ENCODE measurements around the gene ABHD14A. TPM values are rescaled to one million over a fixed set of nuclear protein-coding genes. Genes with fewer than 3 reads are reported as not detected.
"Not testable (repeated sequence)": the region's sequence is repeated elsewhere in the genome, so short reads cannot be mapped to it uniquely, and the experiment has no call there.

The ABHD14A gene
- total and polyA plus RNA-seq, 4 experiments from 2014 or later = 23.7 to 136 (median 60.0) TPM

DNA sequence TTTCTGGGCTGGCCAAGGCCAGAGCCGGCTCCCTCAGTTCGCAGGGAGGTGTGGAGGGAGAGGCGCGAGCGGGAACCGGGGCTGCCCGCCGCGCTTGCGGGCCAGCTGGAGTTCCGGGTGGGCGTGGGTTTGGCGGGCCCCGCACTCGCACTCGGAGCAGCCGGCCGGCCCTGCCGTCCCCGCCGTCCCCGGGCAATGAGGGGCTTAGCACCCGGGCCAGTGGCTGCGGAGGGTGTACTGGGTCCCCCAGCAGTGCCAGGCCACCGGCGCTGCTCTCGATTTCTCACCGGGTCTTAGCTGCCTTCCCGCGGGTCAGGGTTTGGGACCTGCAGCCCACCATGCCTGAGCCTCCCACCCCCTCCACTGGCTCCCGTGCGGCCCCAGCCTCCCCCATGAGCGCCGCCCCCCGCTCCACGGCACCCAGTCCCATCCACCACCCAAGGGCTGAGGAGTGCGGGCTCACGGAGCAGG, 15.7 kb downstream of the ABHD14A start:
- DNase-seq; H3K27ac Mint-ChIP-seq; H3K27me3 Mint-ChIP-seq; H3K4me3 ChIP-seq (ENCODE audit: low read length in 2 of 2); H3K4me3 Mint-ChIP-seq; H3K27me3 ChIP-seq (ENCODE audit: insufficient read depth, low read length); H3K9me3 ChIP-seq (ENCODE audit: control insufficient read depth in 1 of 2, low read length in 2 of 2); H3K9me3 Mint-ChIP-seq; intact Hi-C loops (cut with micrococcal nuclease); H3K27ac ChIP-seq (ENCODE audit: low read depth, low read length): not testable (repeated sequence)
- Histone ChIP-seq H3K36me3 (ENCODE audit: insufficient read depth, low read length) (peaks cover 19% of the 10 kb centered on the region), H3K4me1 (ENCODE audit: insufficient read depth, low read length) (peaks cover 28% of the 10 kb centered on the region)
- Mint-ChIP-seq H3K36me3 (peaks cover 21 to 29% of the 10 kb centered on the region in 2 donors), H3K4me1 (peaks cover 12 to 40% (median 24%) of the 10 kb centered on the region in 4 donors)
- POLR2A ChIA-PET (ENCODE audit: partially characterized antibody) = interaction anchor here (2.9 kb wide), 1 partner anchor 8 kb away, joined by 23 read pairs; the partner anchor contains the start of gene ACY1
- CTCF ChIA-PET (ENCODE audit: partially characterized antibody) = interaction anchor here (5.9 kb wide), 1 partner anchor 7 kb away, joined by 29 read pairs; the partner anchor contains the start of gene ACY1

DNA sequence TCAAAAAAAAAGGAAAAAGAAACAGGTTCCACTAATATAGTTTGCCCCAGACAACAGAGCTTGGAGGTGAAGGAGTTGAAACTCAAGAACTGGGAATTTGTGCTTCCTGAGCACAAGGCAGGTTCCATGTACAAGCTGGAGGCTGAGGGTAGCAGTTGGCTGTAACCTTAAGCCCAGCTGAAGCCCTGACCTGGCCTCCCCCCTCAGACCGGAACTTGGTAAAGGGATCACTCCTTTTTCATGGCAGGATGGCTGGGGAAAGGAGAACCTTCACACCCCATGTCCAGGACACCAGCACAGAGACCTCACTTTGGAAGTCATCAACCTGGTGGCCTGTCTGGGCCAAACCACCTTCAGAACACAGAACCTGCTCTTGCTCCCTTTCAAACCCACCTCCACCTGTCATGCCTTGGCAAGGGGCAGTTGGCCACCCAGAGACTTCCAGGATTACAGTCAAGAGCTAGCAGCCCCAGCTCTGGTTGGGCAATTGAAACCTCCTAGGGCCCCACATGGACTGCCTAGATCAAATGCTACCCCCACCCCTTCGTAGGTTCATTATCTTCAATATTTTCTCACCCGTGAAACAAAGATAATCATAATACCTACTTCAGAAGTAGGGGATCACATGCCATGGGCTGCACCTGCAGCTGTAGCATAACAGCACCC, 17.3 kb downstream of the ABHD14A start:
- Mint-ChIP-seq H3K4me1 (peaks cover 16 to 45% (median 29%) of the 10 kb centered on the region in 4 donors), H3K9me3 (no peaks in the 10 kb centered on the region), H3K27ac (peak overlapping the region in 3 of 7 donors; percentile 50 to 99 (median 52)), H3K27me3 (no peaks in the 10 kb centered on the region), H3K36me3 (peaks cover 23 to 32% of the 10 kb centered on the region in 2 donors), H3K4me3 (no peak overlapping the region)
- Histone ChIP-seq H3K27me3 (ENCODE audit: insufficient read depth, low read length) (no peaks in the 10 kb centered on the region), H3K9me3 (ENCODE audit: control insufficient read depth in 1 of 2, low read length in 2 of 2) (no peaks in the 10 kb centered on the region), H3K27ac (ENCODE audit: low read depth, low read length) (no peak overlapping the region), H3K36me3 (ENCODE audit: insufficient read depth, low read length) (peaks cover 19% of the 10 kb centered on the region), H3K4me3 (ENCODE audit: low read length in 2 of 2) (no peak overlapping the region), H3K4me1 (ENCODE audit: insufficient read depth, low read length) (peaks cover 30% of the 10 kb centered on the region)
- ChIA-PET CTCF (ENCODE audit: partially characterized antibody) (interaction anchor here (1.2 to 5.9 kb wide), 2 partner anchors 9 kb away, joined by 3 to 29 read pairs; partner anchors contain the start of gene ACY1), POLR2A (ENCODE audit: partially characterized antibody) (interaction anchor here (0.6 to 2.9 kb wide), 4 partner anchors 10 to 156 kb away, joined by 3 to 23 read pairs (median 8); partner anchors contain the start of genes ABHD14A, ABHD14B and ACY1)
- DNase-seq = no peak
- intact Hi-C loops (cut with micrococcal nuclease) = no loop called here

DNA sequence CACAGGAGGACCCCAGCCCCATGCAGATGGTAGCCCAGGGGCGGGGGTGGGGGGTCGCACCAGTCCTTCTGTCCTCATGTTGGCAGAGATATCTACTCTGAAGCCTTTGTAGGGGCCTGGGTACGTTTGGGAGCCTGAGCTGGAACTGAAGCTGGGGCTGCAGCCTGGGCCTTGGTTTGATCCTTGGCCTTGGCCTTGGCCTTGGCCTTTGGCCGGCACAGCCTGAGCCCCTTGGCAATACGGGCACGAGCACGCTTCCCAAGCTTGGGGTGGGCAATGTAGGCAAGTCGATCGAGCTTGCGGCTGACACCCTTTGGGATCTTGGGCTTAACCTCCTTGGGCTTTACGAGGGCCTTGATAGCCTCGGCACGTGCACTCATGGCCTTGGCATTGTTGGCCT, 18.8 kb downstream of the ABHD14A start:
- POLR2A ChIA-PET (ENCODE audit: partially characterized antibody) = interaction anchor here (2.7 to 3.3 kb wide), 2 partner anchors 10 to 19 kb away, joined by 53 to 59 read pairs; partner anchors contain the start of genes ABHD14A, ABHD14B and ACY1
- peaks cover 23 to 32% of the 10 kb centered on the region in 2 donors for H3K36me3 Mint-ChIP-seq
- peak overlapping the region in 4 of 8 donors; percentile 26 to 55 (median 42) for H3K4me3 Mint-ChIP-seq
- H3K27ac Mint-ChIP-seq = peak overlapping the region in 4 of 7 donors; percentile 63 to 100 (median 89)
- H3K36me3 ChIP-seq (ENCODE audit: insufficient read depth, low read length) = peaks cover 19% of the 10 kb centered on the region
- intact Hi-C loops (cut with micrococcal nuclease); H3K9me3 ChIP-seq (ENCODE audit: control insufficient read depth in 1 of 2, low read length in 2 of 2); H3K4me3 ChIP-seq (ENCODE audit: low read length in 2 of 2); DNase-seq; H3K27me3 Mint-ChIP-seq; H3K9me3 Mint-ChIP-seq; H3K27me3 ChIP-seq (ENCODE audit: insufficient read depth, low read length): not testable (repeated sequence)
- CTCF ChIA-PET (ENCODE audit: partially characterized antibody) = interaction anchor here (1.2 to 5.9 kb wide), 4 partner anchors 8 to 149 kb away, joined by 3 to 29 read pairs (median 16); partner anchors contain the start of genes ABHD14A, ABHD14B and ACY1
- peaks cover 30% of the 10 kb centered on the region for H3K4me1 ChIP-seq (ENCODE audit: insufficient read depth, low read length)
- H3K27ac ChIP-seq (ENCODE audit: low read depth, low read length) = peak overlapping the region; percentile 91
- peaks cover 16 to 45% (median 29%) of the 10 kb centered on the region in 4 donors for H3K4me1 Mint-ChIP-seq

DNA sequence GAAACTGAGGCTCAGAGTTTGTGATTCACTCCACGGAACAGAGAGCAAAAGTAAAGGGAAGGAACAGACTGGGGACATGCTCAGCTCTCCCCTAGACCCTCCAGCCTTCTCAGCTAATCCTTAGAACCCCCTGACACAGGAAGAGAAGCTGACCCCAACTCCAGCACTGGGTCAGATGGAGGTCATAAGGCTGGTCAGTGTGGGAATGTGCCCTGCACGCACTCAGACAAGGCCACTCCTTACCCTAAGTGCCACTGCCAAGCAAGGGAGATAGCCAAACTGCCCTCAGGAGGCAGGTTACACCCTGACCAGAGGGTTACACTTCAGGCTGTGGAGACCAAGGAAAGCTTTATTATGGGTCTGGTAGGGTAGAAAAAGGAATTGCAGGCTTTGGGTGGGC, 19.7 kb downstream of the ABHD14A start:
- peak overlapping the region; percentile 94 to 95 for H3K4me3 ChIP-seq (ENCODE audit: low read length in 2 of 2)
- ChIA-PET POLR2A (ENCODE audit: partially characterized antibody) (interaction anchor here (1.7 to 3.3 kb wide), 7 partner anchors 11 to 323 kb away, joined by 4 to 59 read pairs (median 31); partner anchors contain the start of genes ABHD14A, ABHD14B, ACY1 and DUSP7), CTCF (ENCODE audit: partially characterized antibody) (interaction anchor here (2.1 to 5.9 kb wide), 4 partner anchors 11 to 148 kb away, joined by 9 to 29 read pairs (median 16); partner anchors contain the start of genes ABHD14A, ABHD14B, ACY1 and PARP3)

DNA sequence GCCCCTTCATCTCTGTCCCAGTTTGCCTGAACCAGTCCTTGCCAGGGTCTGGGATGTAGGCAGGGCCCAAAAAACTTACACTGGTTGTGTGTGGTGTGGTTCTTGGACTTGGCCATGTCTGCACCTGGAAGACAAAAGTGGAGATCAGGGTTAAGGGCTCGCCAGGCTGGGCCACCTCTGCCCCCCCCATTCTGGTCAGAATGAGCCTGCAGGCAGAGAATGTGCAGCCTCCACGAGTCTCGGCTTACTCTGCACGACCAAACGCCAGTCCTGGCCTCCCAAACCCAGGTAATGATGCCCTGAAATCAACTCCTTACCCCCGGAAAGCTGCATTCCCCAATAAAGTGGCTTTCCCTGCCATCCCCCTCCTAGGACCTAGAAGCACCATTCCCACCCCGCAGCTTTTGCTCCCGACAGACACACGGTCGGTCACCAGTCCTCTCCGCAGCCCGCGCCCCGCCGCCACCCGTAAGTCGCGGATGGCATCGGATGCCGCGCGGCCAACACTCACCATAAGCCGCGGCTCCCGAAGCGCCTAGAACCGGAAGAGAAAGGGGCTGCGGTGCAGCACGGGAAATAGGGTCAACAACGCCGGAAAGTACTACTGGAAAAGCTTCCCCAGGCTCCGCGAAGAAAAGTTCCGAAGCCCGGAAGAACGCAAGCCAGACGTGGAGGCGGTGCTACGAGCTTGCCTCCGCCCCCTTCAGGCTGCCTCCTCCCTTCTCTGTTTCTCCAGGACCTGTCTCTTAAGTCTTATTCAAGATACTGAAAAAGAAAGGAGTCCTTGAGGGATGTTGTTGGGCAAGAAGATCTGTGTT, 20.7 kb downstream of the ABHD14A start, which contains the start of gene RPL29:
RPL29 (minus strand) TSS at position 550 of the 818 bp plus-strand sequence; CDS start at position 116, 434 bp downstream.
- H3K36me3 ChIP-seq (ENCODE audit: insufficient read depth, low read length) = peaks cover 19% of the 10 kb centered on the region
- peak within 1 kb of the TSS; percentile 91 for H3K27ac ChIP-seq (ENCODE audit: low read depth, low read length)
- POLR2A ChIA-PET (ENCODE audit: partially characterized antibody) = interaction anchor here (0.7 to 3.3 kb wide), 20 partner anchors 9 to 540 kb away, joined by 3 to 59 read pairs (median 4); partner anchors contain the start of genes ABHD14A, ABHD14B, ACY1 and DUSP7
- intact Hi-C loops (cut with micrococcal nuclease) = loop anchor here (1.0 to 5.0 kb wide), 4 partner anchors 21 to 493 kb away; partner anchors contain the start of genes ABHD14B, DCAF1, PARP3 and POC1A
- Mint-ChIP-seq H3K9me3 (no peaks in the 10 kb centered on the region), H3K27ac (peak within 1 kb of the TSS; percentile 99 to 100 (median 100)), H3K27me3 (no peaks in the 10 kb centered on the region), H3K4me3 (peak within 1 kb of the TSS; percentile 99 to 100 (median 100)), H3K4me1 (peaks cover 16 to 45% (median 29%) of the 10 kb centered on the region in 4 donors), H3K36me3 (peaks cover 23 to 32% of the 10 kb centered on the region in 2 donors)
- peak within 1 kb of the TSS; percentile 94 to 95 for H3K4me3 ChIP-seq (ENCODE audit: low read length in 2 of 2)
- DNase-seq = peak; percentile 91 to 94 (median 94)
- no peaks in the 10 kb centered on the region for H3K27me3 ChIP-seq (ENCODE audit: insufficient read depth, low read length)
- CTCF ChIA-PET (ENCODE audit: partially characterized antibody) = interaction anchor here (0.9 to 5.9 kb wide), 8 partner anchors 12 to 149 kb away, joined by 3 to 29 read pairs (median 8); partner anchors contain the start of genes ABHD14A, ABHD14B, ACY1 and DUSP7
- H3K4me1 ChIP-seq (ENCODE audit: insufficient read depth, low read length) = peaks cover 30% of the 10 kb centered on the region
- no peaks in the 10 kb centered on the region for H3K9me3 ChIP-seq (ENCODE audit: control insufficient read depth in 1 of 2, low read length in 2 of 2)

More for the DNA sequence above, 19.7 kb downstream of the ABHD14A start:
- peaks cover 23 to 32% of the 10 kb centered on the region in 2 donors for H3K36me3 Mint-ChIP-seq
- Histone ChIP-seq H3K4me1 (ENCODE audit: insufficient read depth, low read length) (peaks cover 30% of the 10 kb centered on the region), H3K27ac (ENCODE audit: low read depth, low read length) (peak overlapping the region; percentile 91), H3K36me3 (ENCODE audit: insufficient read depth, low read length) (peaks cover 19% of the 10 kb centered on the region), H3K9me3 (ENCODE audit: control insufficient read depth in 1 of 2, low read length in 2 of 2) (no peaks in the 10 kb centered on the region), H3K27me3 (ENCODE audit: insufficient read depth, low read length) (no peaks in the 10 kb centered on the region)
- peaks cover 16 to 45% (median 29%) of the 10 kb centered on the region in 4 donors for H3K4me1 Mint-ChIP-seq
- no peaks in the 10 kb centered on the region for H3K9me3 Mint-ChIP-seq
- H3K27ac Mint-ChIP-seq = peak overlapping the region; percentile 99 to 100 (median 100)
- peak overlapping the region; percentile 99 to 100 (median 100) for H3K4me3 Mint-ChIP-seq
- no peaks in the 10 kb centered on the region for H3K27me3 Mint-ChIP-seq
- DNase-seq = no peak
- intact Hi-C loops (cut with micrococcal nuclease) = no loop called here

DNA sequence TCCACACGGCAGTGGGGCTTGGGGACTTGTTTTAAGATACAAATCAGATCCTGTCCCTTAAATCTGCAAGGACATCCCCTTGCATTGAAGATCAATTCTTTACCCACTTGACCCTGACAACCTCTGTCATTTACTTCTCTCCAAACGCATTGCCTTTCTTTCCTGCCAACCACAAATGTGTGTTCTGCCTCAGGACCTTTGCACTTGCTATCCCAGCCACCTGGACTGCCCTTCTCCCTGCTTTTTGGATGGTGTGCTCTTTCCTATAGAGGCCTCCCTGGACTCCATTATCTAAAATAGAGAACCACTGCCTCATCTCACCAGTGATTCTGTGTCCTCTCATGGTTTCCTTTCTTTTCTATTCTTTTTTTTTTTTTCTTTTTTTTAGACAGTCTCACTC, 22.3 kb downstream of the ABHD14A start:
- peaks cover 19 to 29% of the 10 kb centered on the region in 2 donors for H3K36me3 Mint-ChIP-seq
- H3K4me3 Mint-ChIP-seq = peak overlapping the region; percentile 21 to 81 (median 60)
- H3K4me1 ChIP-seq (ENCODE audit: insufficient read depth, low read length) = peaks cover 41% of the 10 kb centered on the region
- no peaks in the 10 kb centered on the region for H3K9me3 ChIP-seq (ENCODE audit: control insufficient read depth in 1 of 2, low read length in 2 of 2)
- no peak overlapping the region for H3K4me3 ChIP-seq (ENCODE audit: low read length in 2 of 2)
- intact Hi-C loops (cut with micrococcal nuclease) = loop anchor here (5.0 kb wide), 1 partner anchor 495 kb away; the partner anchor contains the start of gene DCAF1
- no peak overlapping the region for H3K27ac ChIP-seq (ENCODE audit: low read depth, low read length)
- no peaks in the 10 kb centered on the region for H3K27me3 ChIP-seq (ENCODE audit: insufficient read depth, low read length)
- H3K27me3 Mint-ChIP-seq = no peaks in the 10 kb centered on the region
- H3K4me1 Mint-ChIP-seq = peaks cover 17 to 42% (median 31%) of the 10 kb centered on the region in 4 donors
- no peaks in the 10 kb centered on the region for H3K9me3 Mint-ChIP-seq
- ChIA-PET POLR2A (ENCODE audit: partially characterized antibody) (no interaction called here), CTCF (ENCODE audit: partially characterized antibody) (interaction anchor here (1.0 to 1.3 kb wide), 2 partner anchors 14 to 59 kb away, joined by 3 to 5 read pairs; partner anchors contain the start of genes ACY1 and DUSP7)
- H3K27ac Mint-ChIP-seq = peak overlapping the region in 5 of 7 donors; percentile 4 to 85 (median 66)
- DNase-seq = no peak
- peaks cover 19% of the 10 kb centered on the region for H3K36me3 ChIP-seq (ENCODE audit: insufficient read depth, low read length)

Data from CD4-positive, alpha-beta memory T cell (primary cell).